Raji (cell line): ENCODE results near the gene CDK6.

Source experiments
- POLR2A ChIP-seq: IDR thresholded peaks from 2 replicates; pipeline ENCODE4 v1.6.1; 2011; ENCODE audit warnings: low read depth, low read length, control low read depth; ENCODE audit not compliant: insufficient read depth

Gene CDK6

DNA sequence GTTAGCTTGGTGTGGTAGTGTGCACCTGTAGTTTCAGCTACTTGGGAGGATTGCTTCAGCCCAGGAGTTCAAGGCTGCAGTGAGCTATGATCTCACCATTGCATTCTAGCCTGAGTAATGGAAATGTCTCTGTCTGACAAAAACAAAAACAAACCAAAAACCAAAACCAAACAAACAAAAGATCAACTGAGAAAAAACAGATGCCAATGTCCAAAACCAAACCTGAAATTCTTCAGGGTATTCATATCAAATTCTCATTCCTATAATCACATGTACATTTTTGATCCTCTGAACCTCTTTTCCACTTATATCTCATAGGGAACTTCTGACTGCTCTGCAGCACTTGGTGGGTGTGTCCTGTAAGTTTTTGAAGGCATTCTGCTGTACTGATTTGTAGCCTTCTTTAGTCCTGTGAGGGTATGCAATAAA is 87.0 kb downstream of the CDK6 start:
- no peak for TF ChIP-seq POLR2A

DNA sequence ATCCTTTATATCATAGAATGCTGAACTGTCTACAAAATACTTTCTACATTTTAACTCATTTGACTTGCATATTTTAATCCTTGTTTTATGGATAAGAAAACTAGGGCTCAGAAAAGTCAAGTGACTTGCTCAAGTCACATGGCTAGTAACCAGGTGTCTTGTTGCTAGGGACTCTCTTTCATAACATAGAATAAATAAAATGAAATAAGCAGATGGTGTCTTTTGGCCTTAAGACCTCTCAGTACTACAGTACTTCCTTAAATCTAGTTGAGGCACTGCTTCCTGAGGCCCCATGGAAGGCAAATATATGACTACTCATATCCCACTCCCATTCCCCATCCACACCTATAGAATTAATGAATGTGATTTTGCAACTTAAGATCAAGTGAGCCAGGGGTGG is 87.9 kb downstream of the CDK6 start:
- no peak for TF ChIP-seq POLR2A

DNA sequence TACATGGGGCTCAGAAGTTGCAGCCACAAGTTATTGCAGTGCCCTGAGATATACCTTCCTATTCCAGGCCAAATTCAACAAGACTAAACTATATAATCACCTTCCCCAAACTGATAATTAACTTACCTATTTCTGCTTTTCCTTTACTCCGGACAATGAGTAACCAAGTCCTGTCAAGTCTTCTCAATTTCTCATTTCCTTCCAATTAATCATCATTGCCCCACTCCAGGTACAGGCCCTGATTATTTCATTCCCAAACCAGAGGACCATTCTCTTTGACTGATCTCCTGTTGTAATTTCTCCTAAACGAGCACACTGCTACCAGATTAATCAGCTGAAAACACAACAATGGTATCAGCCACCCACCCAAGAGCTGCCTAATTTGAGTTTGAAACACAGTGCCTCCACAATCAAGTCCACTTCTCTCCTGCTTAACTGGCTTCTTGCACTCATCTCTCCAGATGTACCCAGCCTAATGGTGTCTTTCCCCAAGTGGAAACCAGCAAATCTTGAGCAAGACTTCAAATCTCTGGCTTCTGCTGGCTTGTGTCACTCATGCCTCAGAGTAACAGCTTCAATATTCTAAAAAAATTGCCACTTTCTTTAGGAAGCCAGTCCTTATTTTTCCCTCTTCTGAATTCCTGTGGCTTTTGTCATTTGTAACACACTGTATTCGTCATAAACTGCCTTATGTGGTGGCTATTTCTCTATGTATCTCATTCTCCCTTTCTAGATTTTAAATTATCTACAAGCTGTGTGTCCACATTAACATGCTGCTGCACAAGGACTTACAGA is 89.1 kb downstream of the CDK6 start:
- no peak for TF ChIP-seq POLR2A

DNA sequence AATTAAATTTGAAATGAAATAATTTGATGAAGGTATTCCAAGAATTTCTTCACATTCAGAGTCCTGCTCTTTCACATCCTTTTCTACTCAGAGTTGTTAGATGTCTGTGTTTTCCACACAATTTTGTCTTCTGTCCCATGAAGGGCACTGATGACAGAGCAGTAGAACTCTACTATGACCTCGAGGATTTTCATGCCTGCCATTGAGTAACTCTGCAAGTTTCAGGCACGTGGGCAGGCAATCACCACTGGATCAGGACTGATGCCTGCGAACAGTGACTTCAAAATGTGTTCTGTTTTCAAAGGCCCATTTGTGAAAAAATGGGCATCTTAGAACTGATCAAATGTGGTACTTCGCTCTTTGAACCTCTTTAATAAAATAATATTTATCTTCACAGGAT is 91.1 kb downstream of the CDK6 start:
- TF ChIP-seq POLR2A = no peak

DNA sequence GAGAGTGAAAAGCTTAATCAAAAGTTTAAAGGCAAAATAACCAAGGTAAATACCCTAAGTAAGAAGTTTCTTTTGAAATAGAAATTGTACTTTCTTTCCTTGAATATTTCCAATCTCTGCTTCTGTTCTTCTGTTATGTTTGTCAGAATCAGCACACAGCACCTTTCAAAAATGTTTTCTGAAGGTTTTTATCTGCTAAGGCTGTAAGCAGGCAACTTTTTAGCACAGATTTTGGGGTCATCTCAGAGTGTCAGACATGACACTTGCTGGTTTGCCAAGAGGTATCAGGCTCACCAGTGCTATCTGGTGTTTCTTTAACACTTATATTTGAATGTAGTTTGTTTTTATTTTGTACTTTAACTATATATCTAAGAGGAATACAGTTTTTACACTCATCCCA is 94.2 kb downstream of the CDK6 start:
- TF ChIP-seq POLR2A = no peak

DNA sequence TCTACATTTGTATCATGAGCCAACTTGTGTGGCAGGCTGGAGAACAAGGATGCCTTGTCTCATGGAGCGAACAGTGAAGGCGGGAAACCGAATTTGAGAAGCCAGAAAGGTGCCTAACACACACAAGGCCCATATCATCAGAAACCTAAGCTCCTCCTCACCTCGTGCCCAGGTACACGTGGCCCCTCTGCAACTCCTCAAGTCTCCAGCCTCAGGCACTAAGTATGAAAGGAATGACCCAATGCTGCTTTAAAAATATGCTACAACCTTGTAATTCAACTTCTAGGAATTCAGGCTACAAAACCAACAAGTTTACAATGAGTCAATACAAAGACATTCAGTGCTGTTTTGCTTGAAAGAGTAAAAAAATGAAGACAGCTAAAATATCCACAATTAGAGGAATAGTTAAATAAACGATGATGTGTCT is 95.7 kb downstream of the CDK6 start:
- TF ChIP-seq POLR2A = no peak

DNA sequence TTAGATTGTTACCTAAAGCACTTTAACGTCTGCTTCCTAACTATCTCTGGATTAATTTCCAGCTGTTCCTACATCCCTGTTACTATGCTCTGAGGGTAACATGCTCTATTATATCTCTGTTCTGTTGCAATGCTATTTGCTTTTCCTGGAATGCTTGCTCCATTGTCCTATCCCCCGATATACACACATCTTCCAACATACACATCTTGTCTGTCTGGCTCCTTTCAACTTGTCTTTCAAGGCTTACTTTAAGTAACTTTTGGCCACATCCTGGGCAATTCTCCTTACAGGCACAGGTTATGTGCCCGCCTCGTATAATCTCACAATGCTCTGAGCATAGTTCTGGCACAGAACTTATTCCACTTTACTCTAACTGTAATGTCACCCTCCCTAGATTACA is 96.2 kb downstream of the CDK6 start:
- TF ChIP-seq POLR2A = no peak

DNA sequence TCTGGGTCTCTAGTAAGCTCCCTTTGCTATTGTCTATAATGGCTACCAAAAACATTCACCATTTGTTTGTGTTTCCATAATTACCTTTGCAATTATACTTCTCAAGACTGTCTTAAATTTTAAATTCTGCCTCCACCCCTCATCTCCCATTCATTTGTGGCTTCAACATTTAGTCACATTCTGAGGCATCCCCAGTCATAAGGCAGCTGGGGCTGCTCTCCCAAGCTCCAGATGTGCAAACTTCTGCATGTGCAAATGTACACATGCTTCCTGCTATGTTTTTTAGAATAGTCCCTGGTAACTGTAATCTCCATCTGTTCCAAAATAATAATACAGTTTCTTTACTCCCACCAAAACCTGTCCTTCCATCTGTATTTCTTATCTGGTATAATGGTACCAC is 97.3 kb downstream of the CDK6 start:
- TF ChIP-seq POLR2A = no peak

DNA sequence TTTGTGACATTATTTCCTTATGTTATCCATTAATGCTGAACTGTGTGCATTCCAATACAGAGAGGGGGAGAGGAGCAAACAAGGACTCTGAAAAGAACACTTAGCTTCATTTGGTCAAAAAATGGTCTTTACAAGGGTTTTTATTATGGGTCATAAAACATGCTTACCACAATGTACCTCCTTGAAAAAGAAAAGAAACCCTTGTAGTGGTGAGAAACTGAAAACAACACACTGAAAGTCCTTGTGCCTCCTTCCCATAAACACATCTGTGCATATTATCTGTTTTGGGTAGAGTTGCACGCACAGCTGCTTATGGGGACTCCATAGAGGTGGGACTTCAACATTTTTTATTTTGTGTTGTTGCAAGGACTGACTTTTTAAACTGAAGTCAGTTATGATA is 98.7 kb downstream of the CDK6 start:
- TF ChIP-seq POLR2A = no peak

DNA sequence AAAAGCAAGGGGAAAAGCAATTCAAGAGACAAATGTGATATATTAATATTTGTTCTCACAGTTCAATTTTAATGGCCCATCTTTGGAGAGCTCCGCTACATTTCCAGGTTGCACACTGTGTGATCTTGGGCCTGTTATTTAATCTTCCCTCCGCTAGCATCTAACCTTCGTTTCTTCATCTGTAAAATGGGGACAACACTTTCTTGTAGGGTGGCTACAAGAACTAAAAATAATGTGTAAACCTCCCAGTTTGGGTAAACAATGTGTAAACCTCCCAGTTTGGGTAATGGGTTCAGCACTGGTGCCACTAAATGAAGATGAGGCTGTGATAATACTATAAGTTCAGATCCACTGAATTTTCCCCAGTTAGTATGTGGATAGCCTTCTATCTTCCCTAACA is 99.5 kb downstream of the CDK6 start:
- TF ChIP-seq POLR2A = no peak

DNA sequence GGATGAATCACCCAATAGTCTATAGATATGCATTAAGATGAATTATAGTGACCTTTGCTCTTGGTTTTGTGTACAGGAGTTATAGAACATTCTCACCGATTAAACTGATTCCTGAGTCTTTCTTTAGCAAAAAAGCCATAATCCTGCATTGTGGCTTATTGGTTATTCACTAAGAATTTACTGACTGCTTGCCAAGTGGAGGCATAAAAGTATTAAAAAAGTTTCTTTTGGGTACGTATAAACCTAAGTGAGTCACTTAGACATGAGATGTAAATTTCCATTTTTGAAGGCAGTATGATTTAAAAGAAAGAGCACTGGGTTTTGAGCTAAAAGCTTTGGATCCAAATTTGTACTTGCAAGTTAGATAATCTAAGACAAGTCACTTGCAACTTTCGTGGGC is 100.7 kb downstream of the CDK6 start:
- no peak for TF ChIP-seq POLR2A

DNA sequence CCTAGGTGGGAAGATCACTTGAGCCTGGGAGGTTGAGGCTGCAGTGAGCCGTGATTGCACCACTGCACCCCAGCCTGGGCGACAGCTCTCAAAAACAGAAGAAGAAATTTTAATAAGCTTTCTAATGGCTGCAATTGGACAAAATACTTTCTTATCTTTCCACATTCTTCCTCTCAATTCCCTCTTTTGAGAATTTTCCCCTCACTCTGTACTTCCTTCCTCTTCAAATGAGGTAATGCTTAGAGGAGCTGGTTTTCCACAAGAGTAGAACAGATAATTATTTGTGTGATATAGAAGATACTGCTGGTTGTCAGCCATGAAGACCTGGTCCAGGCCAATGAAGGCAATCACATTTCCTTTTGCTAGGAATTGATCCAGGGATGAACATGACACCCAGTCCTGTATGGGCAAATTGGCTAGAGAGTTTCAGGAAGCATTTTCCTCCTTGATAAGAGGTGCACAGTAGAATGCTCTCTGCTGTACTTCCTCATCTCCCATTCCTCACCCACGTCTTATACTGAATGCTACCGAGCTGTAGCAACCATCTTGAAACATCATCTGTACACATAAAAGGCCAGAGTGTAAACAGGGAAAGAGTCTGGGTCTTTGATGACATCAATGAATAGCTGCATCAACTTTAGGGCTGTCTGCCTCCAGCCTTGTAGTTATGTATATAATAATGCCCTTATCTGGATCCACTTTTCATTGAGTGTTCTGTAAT is 103.9 kb downstream of the CDK6 start:
- no peak for TF ChIP-seq POLR2A

DNA sequence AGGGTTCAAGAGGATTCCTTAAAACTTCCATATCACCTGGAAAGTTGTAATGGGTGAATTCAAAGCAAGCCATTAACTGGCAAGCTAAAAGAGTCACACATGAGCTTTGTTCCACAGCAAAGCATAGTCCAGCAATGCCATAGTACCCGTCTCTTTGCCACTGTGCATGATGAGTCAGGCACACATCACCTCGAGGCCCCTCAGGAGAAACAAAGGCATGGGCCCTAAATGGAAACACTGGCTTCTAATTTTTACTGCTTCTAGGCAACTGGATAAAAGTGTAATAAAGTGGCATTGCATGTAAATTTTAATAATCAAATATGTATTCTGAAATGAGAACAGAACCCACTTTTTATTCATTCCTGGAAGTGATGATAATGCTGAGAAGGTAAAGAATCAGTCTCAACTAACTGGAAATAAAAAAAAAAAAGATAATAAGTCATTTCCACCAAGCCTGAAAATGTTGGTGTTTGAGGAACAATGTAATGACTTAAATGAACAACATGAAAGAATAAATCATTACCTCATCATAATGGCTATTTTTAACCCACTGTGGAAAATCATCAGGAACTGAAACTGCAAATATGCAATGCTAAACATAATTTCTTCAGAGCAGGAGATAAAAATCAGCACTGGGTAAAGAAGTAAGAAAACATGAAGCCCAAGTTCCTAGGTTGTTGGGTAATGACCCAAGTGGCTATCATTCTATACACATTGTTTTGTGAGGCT is 104.9 kb downstream of the CDK6 start:
- no peak for TF ChIP-seq POLR2A

DNA sequence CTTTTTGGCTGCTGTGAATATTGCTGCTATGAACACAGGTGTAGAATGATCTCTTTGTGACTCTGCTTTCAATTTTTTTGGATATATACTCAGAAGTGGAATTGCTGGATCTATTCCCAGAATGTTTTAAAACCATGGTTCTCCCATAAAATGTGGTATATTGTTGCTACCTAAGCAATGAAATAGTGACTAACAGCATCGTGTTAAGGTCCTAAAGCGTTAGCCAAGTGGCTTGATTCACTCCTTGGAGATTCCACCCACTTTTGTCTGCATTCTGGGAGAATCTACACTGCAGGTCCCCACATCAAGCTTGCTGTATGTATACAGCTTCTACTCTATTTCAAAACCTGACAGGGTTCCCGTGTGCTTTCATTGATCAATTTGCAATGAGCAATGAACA is 105.6 kb downstream of the CDK6 start:
- TF ChIP-seq POLR2A = no peak

DNA sequence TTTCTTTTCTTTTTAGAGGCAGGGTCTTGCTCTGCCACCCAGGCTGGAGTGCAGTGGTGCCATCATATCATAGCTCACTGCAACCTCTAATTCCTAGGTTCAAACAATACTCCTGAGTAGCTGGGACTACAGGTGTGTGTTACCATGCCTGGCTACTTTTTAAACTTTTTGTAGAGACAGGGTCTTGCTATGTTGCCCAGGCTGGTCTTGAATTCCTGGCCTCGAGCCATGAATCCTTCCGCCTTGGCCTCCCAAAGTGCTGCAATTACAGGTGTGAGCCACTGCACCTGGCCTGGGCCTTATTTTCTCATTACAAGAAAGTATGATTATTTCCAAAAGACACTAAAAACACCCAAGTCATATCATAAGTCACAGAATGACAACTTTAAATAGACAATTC is 106.6 kb downstream of the CDK6 start:
- no peak for TF ChIP-seq POLR2A

DNA sequence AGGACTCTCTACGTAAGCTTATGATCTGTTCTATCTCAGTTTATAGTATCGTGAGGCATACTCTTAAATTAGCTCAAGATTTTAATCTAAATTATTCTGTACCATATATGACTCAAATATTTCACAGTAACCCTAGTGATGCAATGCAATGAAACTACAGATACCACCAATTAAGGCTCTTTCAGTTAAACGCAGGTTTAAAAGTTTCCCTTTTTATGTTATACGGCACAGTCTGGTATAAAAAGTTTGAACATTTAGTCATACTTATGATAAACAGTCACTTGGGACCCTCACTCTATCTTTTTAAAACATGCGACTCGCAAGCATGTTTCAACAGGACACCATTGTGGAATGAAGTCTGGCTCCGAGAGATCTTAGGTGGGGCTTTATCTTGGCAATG is 107.2 kb downstream of the CDK6 start:
- TF ChIP-seq POLR2A = no peak
